ENCODE measurements around the gene SHTN1.

DNA sequence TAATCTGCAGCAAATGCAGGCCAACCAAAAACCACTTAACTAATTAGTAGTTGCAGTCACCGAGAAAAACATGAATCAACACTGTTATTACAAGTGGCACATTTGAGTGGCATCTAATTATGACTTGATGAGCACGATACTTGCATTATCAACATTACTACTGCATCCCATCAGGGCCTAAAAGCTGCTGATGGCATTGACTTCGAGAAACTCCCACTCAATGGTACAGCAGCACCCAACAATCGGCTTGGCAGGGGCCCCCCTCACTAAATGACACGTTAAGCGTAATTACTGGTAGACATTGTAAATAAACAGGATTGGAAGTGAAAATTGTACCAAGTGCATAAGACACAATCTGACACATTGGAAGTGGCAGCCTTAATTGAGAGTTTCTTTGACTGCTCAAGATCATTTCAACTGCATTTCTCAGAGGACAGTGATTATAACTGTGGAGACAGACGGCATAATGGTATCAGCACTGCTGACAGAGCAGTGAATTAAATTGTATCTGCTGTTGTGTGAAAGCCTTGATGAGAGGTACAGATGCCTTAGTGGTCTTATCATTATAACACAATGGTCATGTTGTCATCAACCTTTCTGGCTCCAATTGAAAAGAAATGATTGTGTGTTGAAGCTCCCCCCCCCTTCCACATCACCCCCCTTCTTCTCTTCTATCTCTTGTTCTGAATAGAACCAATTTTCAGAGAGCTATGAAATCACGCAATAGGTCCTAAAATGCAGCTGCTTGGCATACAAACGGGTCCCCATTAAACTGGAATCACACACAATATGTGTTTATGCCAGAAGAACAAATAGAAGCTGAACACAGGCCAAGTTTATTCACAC, 43.4 kb downstream of the SHTN1 start:
- TF ChIP-seq CREM (IDR thresholded peaks at IDR 0.05; ENCODE audit: low read depth): no peak
- no peak for TF ChIP-seq NR2C2 (IDR thresholded peaks at IDR 0.05; ENCODE audit: borderline replicate concordance, control insufficient read depth, insufficient read length, low read depth)
- TF ChIP-seq, protein P1, sequence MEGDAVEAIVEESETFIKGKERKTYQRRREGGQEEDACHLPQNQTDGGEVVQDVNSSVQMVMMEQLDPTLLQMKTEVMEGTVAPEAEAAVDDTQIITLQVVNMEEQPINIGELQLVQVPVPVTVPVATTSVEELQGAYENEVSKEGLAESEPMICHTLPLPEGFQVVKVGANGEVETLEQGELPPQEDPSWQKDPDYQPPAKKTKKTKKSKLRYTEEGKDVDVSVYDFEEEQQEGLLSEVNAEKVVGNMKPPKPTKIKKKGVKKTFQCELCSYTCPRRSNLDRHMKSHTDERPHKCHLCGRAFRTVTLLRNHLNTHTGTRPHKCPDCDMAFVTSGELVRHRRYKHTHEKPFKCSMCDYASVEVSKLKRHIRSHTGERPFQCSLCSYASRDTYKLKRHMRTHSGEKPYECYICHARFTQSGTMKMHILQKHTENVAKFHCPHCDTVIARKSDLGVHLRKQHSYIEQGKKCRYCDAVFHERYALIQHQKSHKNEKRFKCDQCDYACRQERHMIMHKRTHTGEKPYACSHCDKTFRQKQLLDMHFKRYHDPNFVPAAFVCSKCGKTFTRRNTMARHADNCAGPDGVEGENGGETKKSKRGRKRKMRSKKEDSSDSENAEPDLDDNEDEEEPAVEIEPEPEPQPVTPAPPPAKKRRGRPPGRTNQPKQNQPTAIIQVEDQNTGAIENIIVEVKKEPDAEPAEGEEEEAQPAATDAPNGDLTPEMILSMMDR (IDR thresholded peaks at IDR 0.05 in 2 of 3, conservative IDR thresholded peaks at IDR 0.05 in 1 of 3; ENCODE audit: control insufficient read depth in 2 of 3, extremely low read depth in 1 of 3, insufficient read depth in 1 of 3, low read depth in 3 of 3, low read length in 3 of 3): no peak
- TF ChIP-seq CHD2 (IDR thresholded peaks at IDR 0.05; ENCODE audit: borderline replicate concordance, low read depth, low read length): no peak
- no peak for TF ChIP-seq MYC (IDR thresholded peaks at IDR 0.05; ENCODE audit: insufficient read depth, insufficient read length, insufficient replicate concordance, low read length, severe bottlenecking)
- TF ChIP-seq, protein P2, sequence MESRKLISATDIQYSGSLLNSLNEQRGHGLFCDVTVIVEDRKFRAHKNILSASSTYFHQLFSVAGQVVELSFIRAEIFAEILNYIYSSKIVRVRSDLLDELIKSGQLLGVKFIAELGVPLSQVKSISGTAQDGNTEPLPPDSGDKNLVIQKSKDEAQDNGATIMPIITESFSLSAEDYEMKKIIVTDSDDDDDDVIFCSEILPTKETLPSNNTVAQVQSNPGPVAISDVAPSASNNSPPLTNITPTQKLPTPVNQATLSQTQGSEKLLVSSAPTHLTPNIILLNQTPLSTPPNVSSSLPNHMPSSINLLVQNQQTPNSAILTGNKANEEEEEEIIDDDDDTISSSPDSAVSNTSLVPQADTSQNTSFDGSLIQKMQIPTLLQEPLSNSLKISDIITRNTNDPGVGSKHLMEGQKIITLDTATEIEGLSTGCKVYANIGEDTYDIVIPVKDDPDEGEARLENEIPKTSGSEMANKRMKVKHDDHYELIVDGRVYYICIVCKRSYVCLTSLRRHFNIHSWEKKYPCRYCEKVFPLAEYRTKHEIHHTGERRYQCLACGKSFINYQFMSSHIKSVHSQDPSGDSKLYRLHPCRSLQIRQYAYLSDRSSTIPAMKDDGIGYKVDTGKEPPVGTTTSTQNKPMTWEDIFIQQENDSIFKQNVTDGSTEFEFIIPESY (IDR thresholded peaks at IDR 0.05): no peak
- TF ChIP-seq POLR2A (IDR thresholded peaks at IDR 0.05; ENCODE audit: low read depth, low read length): no peak
- no peak for TF ChIP-seq ZZZ3 (IDR thresholded peaks at IDR 0.05; ENCODE audit: control insufficient read depth, insufficient read length, low read depth)
- no peak for TF ChIP-seq MTA3 (IDR thresholded peaks at IDR 0.05; ENCODE audit: borderline replicate concordance, low read length)
- TF ChIP-seq ASH2L (IDR thresholded peaks at IDR 0.05; ENCODE audit: borderline replicate concordance, low read depth): no peak
- TF ChIP-seq EZH2 (IDR thresholded peaks at IDR 0.05; ENCODE audit: borderline replicate concordance, control insufficient read depth, low read depth, low read length): no peak
- no peak for TF ChIP-seq JUNB (IDR thresholded peaks at IDR 0.05)
- TF ChIP-seq, protein P3, sequence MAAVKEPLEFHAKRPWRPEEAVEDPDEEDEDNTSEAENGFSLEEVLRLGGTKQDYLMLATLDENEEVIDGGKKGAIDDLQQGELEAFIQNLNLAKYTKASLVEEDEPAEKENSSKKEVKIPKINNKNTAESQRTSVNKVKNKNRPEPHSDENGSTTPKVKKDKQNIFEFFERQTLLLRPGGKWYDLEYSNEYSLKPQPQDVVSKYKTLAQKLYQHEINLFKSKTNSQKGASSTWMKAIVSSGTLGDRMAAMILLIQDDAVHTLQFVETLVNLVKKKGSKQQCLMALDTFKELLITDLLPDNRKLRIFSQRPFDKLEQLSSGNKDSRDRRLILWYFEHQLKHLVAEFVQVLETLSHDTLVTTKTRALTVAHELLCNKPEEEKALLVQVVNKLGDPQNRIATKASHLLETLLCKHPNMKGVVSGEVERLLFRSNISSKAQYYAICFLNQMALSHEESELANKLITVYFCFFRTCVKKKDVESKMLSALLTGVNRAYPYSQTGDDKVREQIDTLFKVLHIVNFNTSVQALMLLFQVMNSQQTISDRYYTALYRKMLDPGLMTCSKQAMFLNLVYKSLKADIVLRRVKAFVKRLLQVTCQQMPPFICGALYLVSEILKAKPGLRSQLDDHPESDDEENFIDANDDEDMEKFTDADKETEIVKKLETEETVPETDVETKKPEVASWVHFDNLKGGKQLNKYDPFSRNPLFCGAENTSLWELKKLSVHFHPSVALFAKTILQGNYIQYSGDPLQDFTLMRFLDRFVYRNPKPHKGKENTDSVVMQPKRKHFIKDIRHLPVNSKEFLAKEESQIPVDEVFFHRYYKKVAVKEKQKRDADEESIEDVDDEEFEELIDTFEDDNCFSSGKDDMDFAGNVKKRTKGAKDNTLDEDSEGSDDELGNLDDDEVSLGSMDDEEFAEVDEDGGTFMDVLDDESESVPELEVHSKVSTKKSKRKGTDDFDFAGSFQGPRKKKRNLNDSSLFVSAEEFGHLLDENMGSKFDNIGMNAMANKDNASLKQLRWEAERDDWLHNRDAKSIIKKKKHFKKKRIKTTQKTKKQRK (IDR thresholded peaks at IDR 0.05; ENCODE audit: low read depth, low read length): no peak

Data from GM12878 (cell line).